Fibroblast of skin of right biceps (primary cell): ENCODE measurements around the gene AVPR2.
A peak's percentile ranks its signal among the peaks of the same experiment; 100 is the strongest.

ENCODE experiments used
- DNase-seq: peaks from one replicate; pipeline ENCODE4 v3.0.0-alpha.2; 2013

Gene AVPR2

DNA sequence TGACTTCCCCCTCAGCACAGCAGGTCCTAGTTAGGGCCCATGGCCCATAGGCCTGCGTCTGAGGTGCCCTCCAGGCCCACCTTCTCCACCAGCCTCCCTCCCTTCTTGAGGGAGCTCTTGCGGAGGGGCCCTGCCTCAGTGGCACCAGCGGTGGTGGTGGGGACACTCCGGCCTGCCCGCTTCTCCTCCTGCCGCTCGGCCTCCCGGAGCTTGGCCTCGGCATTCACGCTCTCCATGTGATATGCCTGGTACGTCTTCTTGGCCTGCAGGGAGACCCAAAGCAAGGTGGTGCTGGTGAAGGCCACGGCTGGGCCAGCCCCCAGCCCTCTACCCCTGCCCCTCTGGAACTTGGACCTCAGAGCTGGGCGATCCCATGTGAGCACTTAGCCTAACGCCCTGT lies 16.1 kb downstream of the AVPR2 start:
- DNase-seq, result no peak

DNA sequence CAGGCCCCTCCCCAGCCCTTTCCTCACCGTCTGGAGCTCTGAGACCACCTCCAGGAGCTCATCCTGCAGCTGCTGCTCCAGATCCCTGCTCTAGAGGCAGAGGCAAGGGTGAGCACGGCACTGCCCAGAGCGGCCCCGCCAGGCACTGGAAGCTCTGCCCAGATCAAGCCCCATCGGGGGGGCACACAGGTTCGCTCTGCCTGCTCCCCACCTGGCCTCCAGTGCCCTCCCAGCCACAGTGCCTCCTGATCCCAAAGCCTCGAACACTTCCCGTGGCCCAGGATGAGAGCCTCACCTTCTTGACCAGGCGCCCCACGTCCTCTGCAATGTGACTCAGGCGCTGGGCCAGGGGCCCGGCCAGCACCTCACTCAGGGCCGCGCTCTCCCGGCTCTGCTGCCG lies 16.6 kb downstream of the AVPR2 start:
- no peak for DNase-seq

DNA sequence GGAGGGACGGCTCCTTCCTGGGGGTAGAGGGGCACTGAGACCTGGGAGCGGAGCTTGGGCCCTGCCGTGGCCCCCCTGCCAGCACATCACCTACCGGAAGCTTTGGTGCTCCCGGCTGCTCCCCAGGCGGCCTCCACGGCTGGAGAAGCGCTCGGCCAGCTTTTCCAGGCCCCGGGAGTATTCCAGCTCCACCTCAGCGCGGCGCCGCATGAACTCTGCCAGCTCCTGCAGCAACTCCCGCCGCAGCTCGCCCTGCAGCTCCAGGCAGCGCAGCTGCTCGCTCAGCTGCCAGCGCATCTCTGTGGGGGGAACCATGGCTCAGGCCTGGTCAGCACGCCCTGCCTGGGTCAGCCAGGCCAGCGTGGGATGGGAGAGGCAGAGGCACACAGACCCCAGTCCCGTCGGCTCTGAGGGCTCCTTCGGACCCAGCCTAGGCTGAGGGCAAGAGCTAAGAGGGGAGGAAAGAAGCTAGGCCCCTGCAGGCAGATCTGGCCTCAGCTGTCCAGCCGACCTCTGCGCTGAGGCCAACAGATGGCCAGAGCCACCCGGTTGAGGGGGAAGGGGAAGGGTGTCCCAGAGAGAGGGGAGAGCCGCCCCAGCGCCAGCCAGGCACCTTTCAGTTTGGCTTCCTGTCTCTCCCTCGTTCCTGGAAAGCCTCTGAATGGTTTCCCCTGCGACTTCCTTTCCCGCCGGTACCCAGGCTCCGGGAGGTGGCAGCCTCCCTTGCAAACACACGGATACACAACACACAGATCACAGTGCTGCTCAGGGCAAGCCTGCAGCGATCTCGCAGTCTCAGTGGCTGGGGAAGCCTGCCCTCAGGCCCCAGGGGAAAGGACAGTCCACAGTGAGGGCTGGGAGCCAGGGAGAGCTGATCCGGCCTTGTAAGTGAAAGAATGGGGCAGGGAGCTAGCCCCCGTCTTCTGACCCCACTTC lies 17.3 kb downstream of the AVPR2 start:
- peak; percentile 14 for DNase-seq

DNA sequence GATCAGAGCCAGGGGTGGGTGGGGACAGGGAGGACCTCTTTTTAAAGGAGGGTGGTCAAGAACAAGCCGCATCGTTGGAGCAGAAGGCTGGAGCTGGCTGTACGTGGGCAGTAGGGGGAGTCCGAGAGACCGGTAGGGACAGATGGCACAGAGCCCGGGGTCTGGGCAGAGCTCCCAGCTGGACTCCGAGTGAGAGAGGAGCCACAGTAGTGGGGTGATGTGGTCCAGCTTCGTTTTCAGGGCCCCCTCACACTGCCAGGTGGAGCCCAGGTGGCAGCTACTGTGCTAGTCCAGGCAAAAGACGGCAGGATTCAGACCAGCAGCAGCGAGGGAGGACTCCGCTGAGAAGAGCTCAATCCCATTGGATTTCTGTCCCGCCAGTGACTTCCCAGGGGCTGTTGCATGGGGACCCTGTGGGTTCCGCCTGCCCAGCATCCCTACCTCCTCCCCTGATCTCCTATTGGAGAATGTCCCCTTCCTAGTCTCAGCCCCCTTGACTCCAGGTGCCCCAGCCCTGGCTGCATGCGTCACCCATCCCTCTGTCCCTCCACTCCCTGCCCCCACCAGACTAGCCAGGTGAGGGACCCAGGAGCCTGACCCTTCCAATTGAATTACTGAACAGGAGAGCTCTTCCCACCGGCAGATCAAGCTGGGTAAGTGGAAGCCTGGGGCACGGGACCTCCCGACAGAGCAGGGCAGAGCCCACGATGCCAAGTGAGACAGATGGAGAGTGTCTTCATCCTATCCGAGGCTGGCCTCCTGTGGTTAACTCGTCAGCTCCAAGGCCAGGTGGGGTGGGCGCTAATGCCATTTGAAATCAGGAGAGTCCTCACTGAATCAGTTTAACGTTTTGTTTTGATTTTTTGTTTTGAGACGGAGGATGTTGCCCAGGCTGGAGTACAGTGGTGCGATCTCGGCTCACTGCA lies 18.7 kb downstream of the AVPR2 start:
- DNase-seq, result peak; percentile 28

DNA sequence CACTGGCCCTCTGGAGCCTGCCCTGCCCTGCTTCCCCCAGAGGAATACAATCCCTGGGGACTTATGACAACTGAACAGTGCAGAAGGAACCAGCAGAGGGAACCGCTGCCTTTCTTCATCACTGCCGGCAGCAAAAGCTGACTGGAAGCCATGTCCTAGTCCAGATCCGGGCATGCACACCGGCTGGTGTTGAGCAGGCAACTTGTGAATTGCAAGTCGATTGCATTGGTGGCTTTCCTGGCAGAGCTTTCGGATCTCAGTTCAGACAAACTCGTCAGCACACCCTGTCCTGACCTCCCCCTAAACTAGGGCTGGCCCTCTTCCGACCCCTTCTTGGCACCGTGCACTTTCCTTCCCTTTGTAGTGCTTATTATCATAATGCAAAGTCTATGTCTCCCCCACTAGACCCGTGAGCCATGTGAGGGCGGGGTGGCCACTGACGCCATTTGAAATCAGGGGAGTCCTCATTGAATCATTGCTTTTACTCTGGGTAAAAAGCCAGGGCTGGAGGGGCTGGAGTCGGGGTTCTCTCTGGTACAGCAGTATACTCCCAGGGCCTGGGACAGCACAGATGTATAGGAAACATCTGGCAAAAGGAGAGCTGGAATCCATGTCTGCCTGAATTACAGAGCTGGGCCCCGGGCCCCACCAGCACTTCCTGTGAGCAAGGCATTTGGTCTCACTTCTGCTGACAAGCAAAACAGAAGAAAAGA lies 19.8 kb downstream of the AVPR2 start:
- DNase-seq, result peak; percentile 41

DNA sequence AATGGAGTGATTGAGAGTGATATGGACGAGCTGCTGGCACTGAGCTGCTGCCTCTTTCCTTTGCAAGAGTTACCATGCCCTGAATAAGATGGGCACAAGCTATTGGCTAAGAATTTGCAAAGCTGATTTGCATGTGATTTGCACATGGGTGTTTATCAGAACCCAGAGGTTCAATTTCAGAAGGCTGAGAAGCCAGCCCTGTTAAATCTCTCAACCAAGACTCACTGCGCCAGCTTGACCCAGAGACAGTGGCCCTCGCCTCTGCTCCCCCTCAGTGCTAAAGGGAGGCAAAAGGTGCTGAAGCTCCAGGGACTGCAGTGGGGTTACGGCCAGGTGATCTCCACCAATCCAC lies 20.9 kb downstream of the AVPR2 start:
- DNase-seq, result no peak

DNA sequence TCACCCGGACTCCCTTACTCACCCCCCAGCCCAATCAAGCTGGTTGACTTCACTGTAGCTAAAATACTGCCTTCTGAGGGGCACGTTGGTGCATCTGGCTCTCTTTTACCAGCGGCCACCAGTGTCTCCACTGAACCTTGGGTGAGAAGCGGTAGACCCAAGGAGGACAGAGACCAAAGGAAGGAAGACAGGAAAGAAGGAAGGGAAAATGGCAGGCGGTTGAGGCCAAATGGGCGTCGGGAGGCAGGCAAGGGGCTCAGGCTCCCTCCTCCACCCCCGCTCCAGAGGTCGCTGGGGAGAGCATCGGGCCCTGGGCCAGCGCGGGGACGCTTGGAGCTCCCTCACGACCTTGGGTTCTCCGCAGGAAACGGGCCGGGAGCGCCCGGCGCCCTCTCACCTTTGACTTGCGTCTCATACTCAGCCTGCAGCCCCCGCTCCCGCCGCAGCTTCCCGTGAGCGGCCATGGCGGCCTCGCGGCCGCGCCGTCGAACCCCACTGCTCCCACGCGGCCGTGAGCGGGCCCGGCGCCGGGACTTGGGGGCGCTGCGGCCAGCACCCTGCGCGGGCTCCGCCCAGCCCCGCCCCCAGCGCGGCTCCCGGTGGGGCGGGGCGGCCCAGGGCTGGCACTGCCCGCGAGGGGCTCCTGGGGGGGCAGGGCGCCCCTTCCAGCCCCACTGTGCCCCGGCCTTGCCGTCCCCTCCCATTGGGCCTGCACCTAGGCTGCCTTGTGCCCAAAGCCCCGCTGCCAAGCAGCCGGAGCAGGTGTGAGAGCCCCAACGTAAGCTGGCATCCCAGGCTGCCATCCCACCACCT lies 21.5 kb downstream of the AVPR2 start, which contains the start of gene ARHGAP4:
Gene ARHGAP4 (minus strand): TSS at position 526 of the 813 bp plus-strand sequence. CDS start 62 bp downstream, at position 464.
- no peak for DNase-seq

DNA sequence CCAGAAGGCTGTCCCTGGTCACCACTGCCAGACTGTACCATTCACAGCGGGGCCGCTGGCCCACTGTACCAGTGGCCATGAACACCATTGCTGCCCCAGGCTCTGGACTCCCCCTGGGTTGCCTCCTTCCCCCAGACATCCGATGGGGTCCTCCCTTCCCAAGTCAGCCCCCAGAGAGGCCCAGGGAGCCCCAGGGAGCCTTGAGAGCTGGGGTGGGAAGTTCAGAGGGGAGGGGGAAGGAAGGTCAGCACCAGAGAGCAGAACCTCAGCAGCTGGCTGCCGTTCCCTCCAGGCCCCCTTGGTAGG lies 22.0 kb downstream of the AVPR2 start:
- no peak for DNase-seq

DNA sequence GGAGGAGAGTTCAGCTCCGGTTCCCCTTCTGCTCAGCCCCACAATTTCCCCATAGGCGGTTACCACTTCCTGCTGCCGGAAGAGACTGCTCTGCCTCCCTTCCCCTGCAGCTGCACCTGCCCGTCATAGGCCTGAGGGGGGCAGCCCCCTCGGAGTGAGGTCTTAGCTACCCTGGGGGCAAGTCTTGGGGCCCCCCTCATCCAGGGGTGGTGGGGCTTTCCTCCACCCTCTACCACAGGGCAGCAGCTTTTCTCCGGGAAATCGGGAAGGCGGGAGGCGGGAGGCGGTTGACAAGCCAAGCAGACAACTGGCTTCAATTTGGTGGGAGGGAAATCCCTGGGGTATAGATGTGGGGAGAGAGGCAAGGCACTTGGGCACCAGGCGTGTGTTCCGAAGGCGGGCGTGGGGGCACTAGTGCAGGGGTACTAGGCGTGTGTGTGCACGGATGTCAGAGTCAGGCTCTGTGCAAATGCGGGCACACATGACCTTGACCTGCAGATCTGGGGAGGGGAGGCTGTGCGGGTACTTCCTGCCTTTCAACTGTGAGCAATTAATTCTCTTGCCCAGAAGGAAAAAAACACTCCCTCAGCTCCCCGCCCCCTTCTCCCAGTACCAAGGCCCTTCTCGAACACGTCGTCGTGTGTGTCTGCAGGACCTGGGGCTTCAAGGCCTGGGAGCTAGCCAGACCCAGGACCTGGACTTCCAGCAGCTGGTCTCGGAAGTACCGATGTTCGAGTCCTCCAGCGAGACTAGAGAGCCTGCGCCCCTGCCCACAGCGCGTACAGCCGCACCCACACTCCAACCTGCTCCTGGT lies 22.6 kb downstream of the AVPR2 start:
- peak; percentile 35 for DNase-seq

DNA sequence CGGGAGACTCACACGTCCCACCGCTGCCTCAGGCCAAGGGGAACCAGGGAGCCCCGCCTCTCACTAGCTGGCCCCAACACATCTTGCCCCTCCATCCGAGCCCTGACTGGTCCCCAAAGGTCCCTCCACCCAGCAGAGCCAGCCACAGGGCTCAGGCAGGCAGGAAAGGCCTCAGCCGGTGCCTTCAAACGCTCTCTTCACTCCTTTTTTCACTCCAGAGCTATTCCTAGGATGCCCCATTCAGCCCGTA lies 23.1 kb downstream of the AVPR2 start:
- no peak for DNase-seq

DNA sequence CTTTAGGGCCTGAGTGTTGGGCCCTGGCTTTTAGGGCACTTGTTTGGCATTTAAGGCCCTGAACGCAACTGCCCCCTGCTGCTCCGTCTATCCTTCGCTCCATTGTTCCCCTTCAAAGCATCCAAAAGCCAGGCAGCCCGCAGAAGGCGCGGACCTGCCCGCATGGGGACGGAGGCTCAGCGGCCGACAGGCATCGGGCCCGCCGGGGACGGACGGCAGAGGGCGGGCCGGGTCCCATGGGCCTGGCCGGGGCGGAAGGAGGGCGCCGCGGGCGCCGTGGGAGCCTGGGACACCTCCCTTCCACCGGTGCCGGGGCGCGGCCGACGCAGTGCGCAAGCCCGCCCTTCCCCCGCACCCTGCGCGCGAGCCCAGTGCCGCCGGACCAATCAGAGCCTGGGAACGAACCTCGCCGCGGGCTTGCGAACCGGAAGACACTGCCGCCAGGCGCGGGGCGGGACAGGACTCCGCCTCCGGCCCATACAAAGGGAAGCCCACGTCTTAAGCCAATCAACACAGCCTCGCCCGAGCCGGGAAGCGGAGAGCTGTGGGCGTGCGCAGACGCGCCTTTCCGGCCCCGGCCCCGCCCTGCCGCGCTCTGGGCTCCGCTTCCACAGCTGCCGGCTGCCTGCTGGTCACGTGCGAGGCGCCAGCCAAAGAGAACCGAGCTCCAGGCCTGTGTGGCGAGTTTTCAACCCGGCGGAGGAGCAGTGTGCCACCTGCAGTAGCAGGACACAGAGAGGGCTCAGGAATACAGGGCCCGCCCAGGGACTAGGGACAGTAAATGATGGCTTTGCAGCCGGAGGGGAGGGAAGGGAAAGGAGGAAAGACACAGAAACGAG lies 23.7 kb downstream of the AVPR2 start:
- peak; percentile 97 for DNase-seq

DNA sequence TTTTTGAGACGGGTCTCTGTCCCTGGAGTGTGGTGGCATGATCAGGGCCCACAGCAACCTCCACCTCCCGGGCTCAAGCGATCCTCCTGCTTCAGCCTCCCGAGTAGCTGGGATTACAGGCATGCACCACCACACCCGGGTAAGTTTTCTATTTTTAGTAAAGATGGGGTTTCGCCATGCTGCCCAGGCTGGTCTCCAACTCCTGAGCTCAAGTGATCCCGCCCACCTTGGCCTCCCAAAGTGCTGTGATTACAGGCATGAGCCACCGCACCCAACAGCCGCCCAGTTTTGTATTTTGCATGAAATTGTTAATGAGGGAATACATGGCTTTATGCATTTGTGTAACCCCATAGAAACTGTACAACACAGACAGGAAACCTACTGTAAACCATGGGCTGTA lies 24.4 kb downstream of the AVPR2 start:
- DNase-seq, result no peak

DNA sequence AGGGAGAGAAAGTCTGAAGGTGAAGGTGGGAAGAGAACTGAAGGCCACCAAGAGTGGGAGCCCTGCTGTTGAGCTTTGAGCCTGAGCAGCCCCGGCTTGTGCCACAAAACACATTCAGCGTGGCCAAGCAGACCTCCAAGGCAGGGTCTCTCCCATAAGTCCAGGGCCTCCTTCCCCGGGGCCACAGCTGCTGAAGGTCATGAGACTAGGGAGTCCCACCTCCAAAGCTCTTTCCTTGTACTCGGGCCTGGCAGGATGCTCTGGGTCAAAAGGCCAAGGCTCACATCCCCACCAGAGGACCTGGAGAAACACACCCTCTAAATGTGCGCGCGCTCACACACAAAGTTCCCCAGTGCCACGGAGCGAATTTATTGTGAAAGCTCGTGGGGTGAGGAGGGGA lies 25.1 kb downstream of the AVPR2 start:
- no peak for DNase-seq

DNA sequence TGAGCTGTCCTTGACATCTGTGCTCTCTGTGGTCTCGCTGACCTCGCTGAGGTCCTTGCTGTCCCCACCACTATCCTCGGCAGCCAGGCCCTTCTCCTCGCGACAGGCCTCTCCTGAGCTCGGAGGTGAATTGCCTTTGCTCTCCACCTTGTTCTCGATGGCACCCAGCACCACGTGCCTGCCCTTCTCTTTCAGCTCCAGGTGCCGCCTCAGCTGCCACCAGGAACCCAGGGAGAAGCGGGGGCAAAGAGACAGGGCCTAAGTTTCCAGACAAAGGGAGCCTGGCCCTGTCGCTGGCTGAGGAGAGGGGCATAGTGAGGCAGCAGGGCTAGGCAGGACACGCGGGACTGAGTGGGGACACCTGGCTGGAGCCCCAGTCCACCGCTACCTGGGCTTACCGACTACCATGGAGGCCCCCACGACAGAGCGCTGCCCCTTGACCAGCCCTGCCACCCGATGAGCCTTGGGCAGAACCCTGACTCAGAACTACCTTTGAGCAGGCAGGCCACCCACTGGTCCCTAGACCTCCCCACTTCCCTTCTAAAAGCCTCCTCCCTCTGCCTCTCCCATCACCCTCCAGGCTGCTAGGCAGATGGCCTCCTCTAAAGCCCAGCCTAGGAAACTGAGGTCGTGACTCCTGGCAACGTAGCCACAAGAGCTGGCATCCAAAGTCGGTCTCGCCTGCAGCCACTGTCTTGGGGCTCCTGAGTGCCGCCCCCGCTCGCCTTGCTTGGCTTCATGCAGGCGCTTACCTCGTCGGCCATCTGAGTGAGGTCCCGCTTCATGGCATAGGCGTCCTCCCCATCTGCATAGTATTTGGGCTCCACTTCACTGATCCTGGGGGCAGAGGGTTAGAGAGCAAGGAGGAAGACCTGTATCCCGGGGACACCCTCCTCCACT lies 25.8 kb downstream of the AVPR2 start:
- DNase-seq, result no peak

DNA sequence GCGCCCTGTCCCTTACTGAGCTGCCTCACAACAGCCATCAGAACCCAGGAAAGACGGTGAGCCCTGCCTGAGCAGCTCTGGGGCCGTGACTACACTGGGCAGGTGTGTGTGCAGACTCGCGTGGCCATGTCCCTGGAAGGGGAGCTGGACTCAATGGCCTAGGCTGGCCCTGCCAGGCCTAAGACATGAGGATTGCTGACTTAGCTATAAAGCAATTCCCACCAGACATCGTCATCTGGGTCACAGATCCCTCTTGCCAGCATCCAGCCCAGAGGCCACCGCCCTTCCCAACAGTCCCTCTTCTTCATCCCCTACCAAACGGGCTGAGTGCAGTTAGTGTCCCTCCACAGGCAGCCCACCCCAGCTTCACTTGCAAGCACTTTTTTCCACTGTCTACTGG lies 26.7 kb downstream of the AVPR2 start:
- DNase-seq, result no peak

DNA sequence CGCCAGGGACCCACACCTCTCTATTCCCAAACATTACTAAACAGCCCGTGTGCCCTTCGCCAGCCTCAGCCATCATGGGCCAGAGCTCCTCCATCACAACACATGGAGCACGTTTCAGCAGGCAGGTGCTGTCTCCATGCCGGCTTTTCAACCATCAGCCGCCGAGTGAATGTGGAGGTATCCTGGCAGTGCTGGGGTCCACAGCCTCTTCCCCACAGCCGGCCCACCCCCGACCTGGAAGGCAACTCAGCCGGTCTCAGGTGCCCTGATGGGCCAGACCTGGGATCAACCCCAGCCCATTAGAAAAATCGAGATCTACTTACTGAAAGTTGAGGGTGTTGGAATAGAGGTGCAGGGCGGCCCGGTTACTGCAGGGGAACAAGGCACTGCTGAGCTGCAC lies 27.3 kb downstream of the AVPR2 start:
- no peak for DNase-seq

DNA sequence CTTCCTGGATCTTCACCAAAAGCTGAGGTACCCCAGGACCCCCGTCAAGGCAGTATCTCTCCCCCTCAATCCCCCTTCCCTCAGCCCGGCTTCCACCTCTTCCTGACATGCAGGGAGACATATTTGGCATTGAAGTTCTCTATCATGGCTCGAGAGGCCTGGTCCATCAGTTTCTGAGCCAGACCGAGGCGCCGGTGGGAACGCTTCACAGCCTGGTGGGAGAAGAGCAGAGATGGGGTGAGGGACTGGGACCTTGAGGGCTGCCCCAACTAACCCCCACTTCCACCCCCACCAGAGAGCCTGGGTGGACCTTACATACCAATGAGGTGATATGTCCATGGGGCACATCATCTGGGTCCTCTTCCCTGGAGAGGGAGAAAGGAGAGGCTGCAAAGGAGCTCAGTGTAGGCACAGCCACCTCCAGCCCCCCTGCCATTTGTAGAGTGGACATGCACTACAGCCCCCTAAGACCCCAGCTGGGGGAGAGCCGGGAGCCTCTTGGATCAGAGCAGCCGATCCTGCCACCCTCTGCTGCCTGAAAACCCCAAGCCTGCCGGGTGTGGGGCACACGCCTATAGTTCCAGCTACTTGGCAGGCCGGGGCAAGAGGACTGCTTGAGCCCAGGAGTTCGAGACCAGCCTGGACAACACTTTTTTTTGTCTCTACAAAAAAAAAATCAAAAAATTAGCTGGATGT lies 27.9 kb downstream of the AVPR2 start:
- DNase-seq, result no peak

DNA sequence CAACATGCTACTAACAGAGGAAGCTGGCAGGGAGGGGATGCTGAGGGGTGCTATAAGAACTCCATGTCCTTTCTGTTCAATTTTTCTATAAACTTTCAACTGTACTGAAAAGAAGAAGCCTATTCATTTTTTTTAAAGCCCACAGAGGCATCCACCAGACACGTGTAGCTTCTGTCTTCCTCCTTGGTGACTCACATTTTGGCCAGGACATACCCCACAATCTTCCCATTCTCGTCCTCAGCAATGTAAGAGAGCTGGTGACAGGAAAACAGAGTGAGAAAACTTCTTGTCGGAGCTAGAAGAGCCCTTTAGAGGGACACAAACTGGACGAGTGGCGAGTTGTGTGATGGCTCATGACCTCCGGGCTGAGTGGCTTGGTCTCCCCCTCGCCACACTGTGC lies 29.3 kb downstream of the AVPR2 start:
- DNase-seq, result peak; percentile 47

DNA sequence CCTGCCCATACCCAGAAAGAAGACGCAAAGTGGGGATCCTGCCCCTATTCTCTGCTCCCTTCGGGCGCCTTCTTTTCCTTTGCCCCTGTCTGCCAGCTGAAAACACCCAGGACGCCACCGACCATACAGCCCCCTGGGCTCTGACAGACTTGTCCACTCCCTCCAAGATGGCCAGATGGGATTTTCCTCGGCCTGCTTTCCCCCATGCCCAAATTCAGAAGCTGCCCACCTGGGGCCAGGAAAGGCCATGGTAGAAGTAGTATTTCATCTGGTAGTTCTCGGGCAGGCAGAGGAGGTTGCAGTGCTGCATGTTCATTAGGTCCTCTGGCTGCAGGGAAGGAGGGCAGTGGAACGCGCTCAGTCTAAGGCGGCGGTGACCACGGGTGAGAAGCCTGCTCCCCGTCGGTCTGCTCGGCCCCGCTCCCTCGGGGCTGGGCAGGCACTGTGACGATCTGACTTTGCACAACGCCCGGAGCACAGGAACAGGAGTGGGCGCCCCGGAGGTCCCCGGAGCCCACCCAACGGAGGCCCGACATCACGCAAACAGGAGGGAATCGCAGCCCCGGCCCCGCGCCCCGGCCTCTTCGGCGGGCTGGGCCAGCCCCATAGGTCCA lies 29.8 kb downstream of the AVPR2 start:
- DNase-seq, result no peak
